ENCODE data around the gene LRRC4C. TPM values are rescaled to one million over a fixed set of nuclear protein-coding genes. Genes with fewer than 3 reads are reported as not detected.

LRRC4C gene
- total RNA-seq, 1 experiment from 2014 or later = not detected

GRCh38 chr11:40255457-40255856, 1204.0 kb downstream of the LRRC4C start:
- no peaks in the 10 kb centered on the region for H3K36me3 ChIP-seq

GRCh38 chr11:40253166-40253565, 1206.3 kb downstream of the LRRC4C start:
- Histone ChIP-seq H3K27me3 (no peaks in the 10 kb centered on the region), H3K9me3 (peaks cover 2% of the 10 kb centered on the region; the same call in 1 of the 2 replicates), H3K4me3 (no peak overlapping the region), H3K36me3 (no peaks in the 10 kb centered on the region)
- no peak for DNase-seq

More at GRCh38 chr11:40255457-40255856, 1204.0 kb downstream of the LRRC4C start:
- Histone ChIP-seq H3K9me3 (peaks cover 7% of the 10 kb centered on the region; the same call in 1 of the 2 replicates), H3K27me3 (no peaks in the 10 kb centered on the region), H3K4me3 (no peak overlapping the region)
- DNase-seq = no peak

- no peaks in the 10 kb centered on the region for H3K36me3 ChIP-seq
- H3K9me3 ChIP-seq = peaks cover 2% of the 10 kb centered on the region; the same call in 1 of the 2 replicates
- no peak overlapping the region for H3K4me3 ChIP-seq
- DNase-seq = no peak
- H3K27me3 ChIP-seq = no peaks in the 10 kb centered on the region
Measured at GRCh38 chr11:40252236-40252635, 1207.2 kb downstream of the LRRC4C start.

GRCh38 chr11:40246983-40247382, 1212.5 kb downstream of the LRRC4C start:
- Histone ChIP-seq H3K9me3 (no peaks in the 10 kb centered on the region; the same call in 1 of the 2 replicates), H3K27me3 (no peaks in the 10 kb centered on the region), H3K4me3 (no peak overlapping the region), H3K36me3 (no peaks in the 10 kb centered on the region)
- no peak for DNase-seq

- Histone ChIP-seq H3K36me3 (no peaks in the 10 kb centered on the region), H3K4me3 (no peak overlapping the region), H3K9me3 (no peaks in the 10 kb centered on the region; the same call in 1 of the 2 replicates), H3K27me3 (no peaks in the 10 kb centered on the region)
- no peak for DNase-seq
Measured at GRCh38 chr11:40241524-40242051, 1217.9 kb downstream of the LRRC4C start.

- DNase-seq = no peak
- no peak overlapping the region for H3K4me3 ChIP-seq
- no peaks in the 10 kb centered on the region for H3K36me3 ChIP-seq
- no peaks in the 10 kb centered on the region for H3K27me3 ChIP-seq
- no peaks in the 10 kb centered on the region; the same call in 1 of the 2 replicates for H3K9me3 ChIP-seq
Measured at GRCh38 chr11:40240284-40240683, 1219.2 kb downstream of the LRRC4C start.

- Histone ChIP-seq H3K36me3 (no peaks in the 10 kb centered on the region), H3K4me3 (no peak overlapping the region), H3K27me3 (no peaks in the 10 kb centered on the region), H3K9me3 (no peaks in the 10 kb centered on the region)
- DNase-seq = no peak
Measured at GRCh38 chr11:40236526-40236925, 1222.9 kb downstream of the LRRC4C start.

- H3K4me3 ChIP-seq = no peak overlapping the region
- no peaks in the 10 kb centered on the region for H3K36me3 ChIP-seq
- DNase-seq = no peak
- no peaks in the 10 kb centered on the region for H3K9me3 ChIP-seq
- H3K27me3 ChIP-seq = no peaks in the 10 kb centered on the region
Measured at GRCh38 chr11:40235841-40236240, 1223.6 kb downstream of the LRRC4C start.

- Histone ChIP-seq H3K4me3 (no peak overlapping the region), H3K27me3 (no peaks in the 10 kb centered on the region), H3K36me3 (no peaks in the 10 kb centered on the region), H3K9me3 (no peaks in the 10 kb centered on the region)
- no peak for DNase-seq
Measured at GRCh38 chr11:40230821-40231220, 1228.6 kb downstream of the LRRC4C start.

- Histone ChIP-seq H3K9me3 (no peaks in the 10 kb centered on the region), H3K36me3 (no peaks in the 10 kb centered on the region), H3K4me3 (no peak overlapping the region), H3K27me3 (no peaks in the 10 kb centered on the region)
- DNase-seq = no peak
Measured at GRCh38 chr11:40228662-40229061, 1230.8 kb downstream of the LRRC4C start.

GRCh38 chr11:40227730-40228129, 1231.7 kb downstream of the LRRC4C start:
- no peaks in the 10 kb centered on the region for H3K9me3 ChIP-seq
- no peaks in the 10 kb centered on the region for H3K27me3 ChIP-seq
- H3K36me3 ChIP-seq = no peaks in the 10 kb centered on the region
- H3K4me3 ChIP-seq = no peak overlapping the region
- DNase-seq = no peak

- Histone ChIP-seq H3K36me3 (no peaks in the 10 kb centered on the region), H3K9me3 (no peaks in the 10 kb centered on the region), H3K27me3 (no peaks in the 10 kb centered on the region), H3K4me3 (no peak overlapping the region)
- no peak for DNase-seq
Measured at GRCh38 chr11:40226654-40227053, 1232.8 kb downstream of the LRRC4C start.

- Histone ChIP-seq H3K36me3 (no peaks in the 10 kb centered on the region), H3K4me3 (no peak overlapping the region), H3K27me3 (no peaks in the 10 kb centered on the region), H3K9me3 (no peaks in the 10 kb centered on the region)
- no peak for DNase-seq
Measured at GRCh38 chr11:40223596-40224330, 1235.7 kb downstream of the LRRC4C start.

GRCh38 chr11:40219401-40219800, 1240.1 kb downstream of the LRRC4C start:
- H3K36me3 ChIP-seq = no peaks in the 10 kb centered on the region
- DNase-seq = no peak
- H3K9me3 ChIP-seq = no peaks in the 10 kb centered on the region
- no peak overlapping the region for H3K4me3 ChIP-seq
- no peaks in the 10 kb centered on the region for H3K27me3 ChIP-seq

- H3K9me3 ChIP-seq = no peaks in the 10 kb centered on the region
- no peaks in the 10 kb centered on the region for H3K27me3 ChIP-seq
- H3K36me3 ChIP-seq = no peaks in the 10 kb centered on the region
- no peak for DNase-seq
- no peak overlapping the region for H3K4me3 ChIP-seq
Measured at GRCh38 chr11:40215556-40215955, 1243.9 kb downstream of the LRRC4C start.

- Histone ChIP-seq H3K4me3 (no peak overlapping the region), H3K36me3 (no peaks in the 10 kb centered on the region), H3K27me3 (no peaks in the 10 kb centered on the region; the same call in 1 of the 2 replicates), H3K9me3 (no peaks in the 10 kb centered on the region)
- DNase-seq = no peak
Measured at GRCh38 chr11:40207416-40207815, 1252.0 kb downstream of the LRRC4C start.

GRCh38 chr11:40204228-40204627, 1255.2 kb downstream of the LRRC4C start:
- H3K36me3 ChIP-seq = no peaks in the 10 kb centered on the region
- DNase-seq = no peak
- H3K27me3 ChIP-seq = no peaks in the 10 kb centered on the region; the same call in 1 of the 2 replicates
- H3K4me3 ChIP-seq = no peak overlapping the region
- H3K9me3 ChIP-seq = no peaks in the 10 kb centered on the region

GRCh38 chr11:40203606-40204005, 1255.8 kb downstream of the LRRC4C start:
- H3K36me3 ChIP-seq = no peaks in the 10 kb centered on the region
- no peak overlapping the region for H3K4me3 ChIP-seq
- DNase-seq = no peak
- no peaks in the 10 kb centered on the region; the same call in 1 of the 2 replicates for H3K27me3 ChIP-seq
- H3K9me3 ChIP-seq = no peaks in the 10 kb centered on the region

Measured in MG63 (cell line).